Heart right ventricle (tissue), 16 donors: ENCODE measurements around the gene CCR2. TPM values are rescaled to one million over a fixed set of nuclear protein-coding genes. Genes with fewer than 3 reads are reported as not detected.

Experiments
- ATAC-seq, 8 donors: fragments of 200-7000 bp; cut with Tn5 transposase; one replicate each; pipeline ENCODE4 v1.9.1; 2020; ENCODE audit warnings: mild to moderate bottlenecking in 8 of 8, moderate library complexity in 8 of 8, moderate number of reproducible peaks in 1 of 8
- DNase-seq, 2 donors: peaks; one replicate each; pipeline ENCODE4 v3.0.0-alpha.2; 2020
- H3K27ac ChIP-seq, 10 donors: fragments of 200-600 bp; sonication (generic) in 2 of 10; one replicate each; pipeline versions ENCODE4 v1.5.0 to v1.8.0; 2020 to 2022; ENCODE audit warnings: mild to moderate bottlenecking in 3 of 10
- H3K27me3 ChIP-seq, 7 donors: fragments of 200-600 bp; one replicate each; pipeline ENCODE4 v1.8.0; 2021 to 2022; ENCODE audit warnings: mild to moderate bottlenecking in 2 of 7
- H3K36me3 ChIP-seq, 9 donors: fragments of 200-600 bp; sonication (generic) in 1 of 9; one replicate each; pipeline versions ENCODE4 v1.5.0 to v1.8.0; 2020 to 2022; ENCODE audit warnings: mild to moderate bottlenecking in 2 of 9
- H3K4me1 ChIP-seq, 9 donors: fragments of 200-600 bp; sonication (generic) in 1 of 9; one replicate each; pipeline versions ENCODE4 v1.5.0 to v1.8.0; 2020 to 2022; ENCODE audit warnings: mild to moderate bottlenecking in 4 of 9
- H3K4me3 ChIP-seq, 10 donors: fragments of 200-600 bp; sonication (generic) in 2 of 10; one replicate each; pipeline versions ENCODE4 v1.5.0 to v1.8.0; 2020 to 2022; ENCODE audit warnings: mild to moderate bottlenecking in 7 of 10, moderate library complexity in 2 of 10
- H3K9me3 ChIP-seq, 11 donors: fragments of 200-600 bp in 10 of 11; sonication (generic) in 2 of 11; one replicate each; pipeline versions ENCODE4 v1.5.0 to v1.8.0; 2013 to 2022; ENCODE audit warnings: mild to moderate bottlenecking in 2 of 11, control low read depth in 1 of 11, moderate library complexity in 1 of 11
- CTCF ChIP-seq, 9 donors: fragments of 200-600 bp; sonication (generic) in 2 of 9; IDR thresholded peaks; one replicate each; pipeline versions ENCODE4 v1.5.0 to v1.8.0; 2021 to 2022; ENCODE audit warnings: antibody characterized with exemption in 9 of 9, mild to moderate bottlenecking in 5 of 9, moderate library complexity in 1 of 9
- WGBS, 2 donors: extraction: QIAGEN DNeasy Blood & Tissue Kit; methylation state at CpG; one replicate each; pipeline ENCODE4 v1.1.7; 2013; ENCODE audit warnings: inconsistent platforms in 1 of 2; 5-methylcytosine and 5-hydroxymethylcytosine counted together
- intact Hi-C, 10 donors: fragments of 100-400 bp; cut with DNase I; formaldehyde crosslinking; loops; one replicate each; pipeline versions ENCODE4 v1.11.1 to v1.14.2; 2022
- polyA plus RNA-seq, 2 donors: library from polyadenylated mRNA; stranded (reverse); fragments of 200-250 nt; gene quantifications; one replicate each; pipeline ENCODE4 v1.2.3, GENCODE V29; 2013
- total RNA-seq, 10 donors: library from RNA; stranded (reverse); fragmentation: NEBNext Ultra II Directional in 3 of 10; extraction: Animal tissue kit (Norgen Biotek cat#: 25700) in 3 of 10; gene quantifications; one replicate each; pipeline versions ENCODE4 v1.2.1 to v1.2.4, GENCODE V29; 2021 to 2023
- donor health status: Arrhythmogenic right ventricular cardiomyopathy.
- donor health status: ischemic (EF 13 %, LVEDD 7.1; RV severe dilation, severe dysfunction).
- donor health status: healthy with polysubstance abuse.
- donor health status: DM: no; HTN: yes; CAD: no.
- donor health status: DM: no; HTN: no; CAD: no.
- donor health status: ischemic (EF 25% LVEDD 6.9; RV normal size, moderate dysfunction).
- donor health status: ischemic (EF 25% LVEDD 5.7; RV mildly dilated, moderate dysfunction).
- donor health status: healthy.
- donor health status: DM: yes; HTN: yes; CAD: no.
- donor health status: Ischemic cardiomyopathy.
- donor health status: ischemic (EF 35%, LVEDD 5.7; RV mildly dilated, moderate dysfunction).
- donor health status: nonischemic (EF 11% LVEDD 7.7; RV severe dilation, severe dysfunction).
- donor health status: DM: yes; HTN: yes; CAD: no.
- donor health status: PGD.
- donor health status: ischemic (EF 29% LVEDD 5.4; RV normal size, mild dysfunction).
- donor health status: nonischemic (EF 23%, LVEDD 6.1; RV moderate dilation, normal function).

CCR2 gene
- total and polyA plus RNA-seq, 12 donors = 0.15 to 8.7 (median 0.58) TPM

- Histone ChIP-seq H3K4me3 (no peak overlapping the region), H3K27me3 (peaks cover 0 to 10% (median 0%) of the 10 kb centered on the region in 7 donors), H3K27ac (peak overlapping the region in 1 of 10 donors; percentile 60), H3K9me3 (peaks cover 0 to 9% (median 0%) of the 10 kb centered on the region in 11 donors), H3K4me1 (peaks cover 0 to 66% (median 0%) of the 10 kb centered on the region in 9 donors), H3K36me3 (no peaks in the 10 kb centered on the region)
- intact Hi-C loops = no loop called here
- DNase-seq = no peak
- no peak for ATAC-seq
- no peak for TF ChIP-seq CTCF (IDR thresholded peaks at IDR 0.05)
These were observed 37.7 kb upstream of the CCR2 start for GRCh38 chr3:46316206-46316605.

DNA sequence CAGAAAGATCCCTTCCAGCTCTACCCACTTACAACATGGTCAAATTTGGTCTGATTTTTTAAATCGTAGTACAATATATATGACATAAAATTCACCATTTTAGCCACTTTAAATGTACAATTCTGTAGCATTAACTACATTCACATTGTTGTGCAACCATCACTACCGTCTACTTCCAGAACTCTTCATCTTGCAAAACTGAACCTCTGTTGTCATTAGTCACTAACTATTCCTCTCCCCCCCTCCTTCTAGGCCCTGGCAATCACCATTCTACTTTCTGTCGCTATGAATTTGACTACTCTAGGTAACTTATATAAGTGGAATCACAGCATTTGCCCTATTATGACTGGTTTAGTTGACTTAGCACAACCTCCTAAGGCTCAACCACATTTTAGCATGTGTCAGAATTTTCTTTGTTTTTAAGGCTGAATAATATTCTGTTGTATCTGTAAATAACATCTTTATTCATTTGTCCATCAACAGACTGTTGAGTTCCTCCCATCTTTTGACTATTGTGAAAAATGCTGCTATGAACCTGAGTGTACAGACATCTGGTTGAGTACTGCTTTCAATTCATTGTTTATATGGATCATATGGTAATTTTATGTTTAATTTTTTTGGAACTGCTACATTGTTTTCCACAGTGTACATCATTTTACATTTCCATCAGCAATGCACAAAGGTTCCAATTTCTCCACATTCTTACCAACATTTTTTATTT, 35.5 kb upstream of the CCR2 start:
- Histone ChIP-seq H3K27me3 (peaks cover 0 to 17% (median 4%) of the 10 kb centered on the region in 7 donors), H3K27ac (peak overlapping the region in 1 of 10 donors; percentile 18), H3K4me1 (peaks cover 0 to 63% (median 0%) of the 10 kb centered on the region in 9 donors), H3K4me3 (no peak overlapping the region), H3K9me3 (peaks cover 0 to 9% (median 0%) of the 10 kb centered on the region in 11 donors), H3K36me3 (no peaks in the 10 kb centered on the region)
- ATAC-seq (no peak), DNase-seq (no peak)
- 86 to 88% methylated on average over 3 of the region's 3 CpGs for WGBS, 2 donors
- no peak for TF ChIP-seq CTCF (IDR thresholded peaks at IDR 0.05)
- intact Hi-C loops = no loop called here

GRCh38 chr3:46321461-46322104, 32.3 kb upstream of the CCR2 start:
- H3K9me3 ChIP-seq = peaks cover 0 to 9% (median 0%) of the 10 kb centered on the region in 11 donors
- 72 to 81% methylated on average over 1 of the region's 1 CpG for WGBS, 2 donors
- intact Hi-C loops = no loop called here
- peaks cover 0 to 17% (median 4%) of the 10 kb centered on the region in 7 donors for H3K27me3 ChIP-seq
- DNase-seq (no peak), ATAC-seq (no peak)
- peaks cover 0 to 47% (median 0%) of the 10 kb centered on the region in 9 donors for H3K4me1 ChIP-seq
- TF ChIP-seq CTCF (IDR thresholded peaks at IDR 0.05) = no peak
- no peaks in the 10 kb centered on the region for H3K36me3 ChIP-seq
- H3K27ac ChIP-seq = peak overlapping the region in 1 of 10 donors; percentile 65
- no peak overlapping the region for H3K4me3 ChIP-seq

DNA sequence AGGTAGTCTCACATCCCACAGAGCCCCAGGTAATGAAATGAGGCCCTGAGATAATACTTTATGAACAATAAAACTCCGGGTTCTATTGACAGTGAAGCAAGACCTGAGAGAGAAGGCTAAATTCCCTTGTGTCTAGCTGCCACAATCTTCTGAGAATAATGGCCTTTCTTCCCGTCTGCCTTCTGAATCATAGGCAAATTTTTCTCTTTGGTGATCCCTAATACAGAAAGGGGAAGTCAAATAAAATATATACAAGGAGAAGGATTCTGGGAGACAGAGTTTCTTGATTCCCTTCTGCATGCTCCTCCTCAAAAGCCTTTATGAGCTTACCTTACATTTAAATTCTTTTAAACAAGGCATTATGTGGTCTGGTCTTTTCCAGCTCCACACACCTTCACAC, 29.9 kb upstream of the CCR2 start:
- Histone ChIP-seq H3K4me1 (peaks cover 0 to 36% (median 0%) of the 10 kb centered on the region in 9 donors), H3K27ac (no peak overlapping the region), H3K36me3 (no peaks in the 10 kb centered on the region), H3K27me3 (peaks cover 0 to 16% (median 4%) of the 10 kb centered on the region in 7 donors), H3K9me3 (peaks cover 0 to 13% (median 0%) of the 10 kb centered on the region in 11 donors), H3K4me3 (no peak overlapping the region)
- DNase-seq (no peak), ATAC-seq (no peak)
- TF ChIP-seq CTCF (IDR thresholded peaks at IDR 0.05) = no peak
- WGBS, 2 donors = 73 to 76% methylated on average over 2 of the region's 2 CpGs
- intact Hi-C loops = no loop called here
